GM12874 (cell line): ENCODE results near the gene SHF.

Experiments used
- TF ChIP-seq, protein P1 (sequence below): IDR thresholded peaks from 2 replicates; pipeline ENCODE4 v1.5.1; 2011; ENCODE audit warnings: low read depth, mild to moderate bottlenecking, control low read depth, low read length, moderate library complexity; ENCODE audit not compliant: insufficient read depth

SHF gene

DNA sequence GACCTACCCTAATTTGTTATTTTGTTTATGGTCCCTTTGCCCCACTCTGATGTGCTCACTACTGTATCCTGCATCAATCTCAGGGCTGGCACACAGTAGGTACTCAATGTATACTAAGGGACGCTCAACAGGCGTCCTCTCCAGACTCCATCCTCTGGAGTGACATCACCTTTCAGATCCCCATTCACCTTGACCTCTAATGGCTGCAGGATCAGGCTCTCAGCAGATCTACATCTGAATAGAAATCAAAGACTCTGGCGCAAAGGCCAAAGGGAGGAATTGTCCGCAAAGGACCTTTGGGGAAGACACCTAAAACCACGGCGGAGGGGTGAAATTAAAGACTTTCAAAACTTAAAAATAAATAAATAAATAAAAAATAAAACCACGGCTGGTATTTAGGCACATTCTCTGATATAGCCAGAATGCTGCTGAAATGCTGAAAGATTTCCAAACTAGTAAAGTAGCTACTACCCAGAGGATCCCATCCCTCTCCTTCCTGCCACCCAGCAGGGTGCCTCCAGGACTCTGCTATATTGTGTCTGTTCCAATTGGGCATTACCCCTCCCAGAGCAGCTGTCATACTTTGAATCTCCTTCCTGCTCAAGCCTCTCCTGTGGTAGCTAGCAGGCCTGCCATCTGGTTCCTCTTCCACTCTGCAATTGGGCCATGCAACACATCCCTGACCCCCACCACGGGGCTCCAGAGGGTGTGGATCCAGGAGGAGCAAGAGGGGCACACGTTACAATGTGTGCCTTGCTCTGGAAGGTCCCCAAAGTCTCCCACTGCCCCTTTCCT lies 6.1 kb downstream of the SHF start:
- TF ChIP-seq, protein P1, sequence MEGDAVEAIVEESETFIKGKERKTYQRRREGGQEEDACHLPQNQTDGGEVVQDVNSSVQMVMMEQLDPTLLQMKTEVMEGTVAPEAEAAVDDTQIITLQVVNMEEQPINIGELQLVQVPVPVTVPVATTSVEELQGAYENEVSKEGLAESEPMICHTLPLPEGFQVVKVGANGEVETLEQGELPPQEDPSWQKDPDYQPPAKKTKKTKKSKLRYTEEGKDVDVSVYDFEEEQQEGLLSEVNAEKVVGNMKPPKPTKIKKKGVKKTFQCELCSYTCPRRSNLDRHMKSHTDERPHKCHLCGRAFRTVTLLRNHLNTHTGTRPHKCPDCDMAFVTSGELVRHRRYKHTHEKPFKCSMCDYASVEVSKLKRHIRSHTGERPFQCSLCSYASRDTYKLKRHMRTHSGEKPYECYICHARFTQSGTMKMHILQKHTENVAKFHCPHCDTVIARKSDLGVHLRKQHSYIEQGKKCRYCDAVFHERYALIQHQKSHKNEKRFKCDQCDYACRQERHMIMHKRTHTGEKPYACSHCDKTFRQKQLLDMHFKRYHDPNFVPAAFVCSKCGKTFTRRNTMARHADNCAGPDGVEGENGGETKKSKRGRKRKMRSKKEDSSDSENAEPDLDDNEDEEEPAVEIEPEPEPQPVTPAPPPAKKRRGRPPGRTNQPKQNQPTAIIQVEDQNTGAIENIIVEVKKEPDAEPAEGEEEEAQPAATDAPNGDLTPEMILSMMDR, result no peak

DNA sequence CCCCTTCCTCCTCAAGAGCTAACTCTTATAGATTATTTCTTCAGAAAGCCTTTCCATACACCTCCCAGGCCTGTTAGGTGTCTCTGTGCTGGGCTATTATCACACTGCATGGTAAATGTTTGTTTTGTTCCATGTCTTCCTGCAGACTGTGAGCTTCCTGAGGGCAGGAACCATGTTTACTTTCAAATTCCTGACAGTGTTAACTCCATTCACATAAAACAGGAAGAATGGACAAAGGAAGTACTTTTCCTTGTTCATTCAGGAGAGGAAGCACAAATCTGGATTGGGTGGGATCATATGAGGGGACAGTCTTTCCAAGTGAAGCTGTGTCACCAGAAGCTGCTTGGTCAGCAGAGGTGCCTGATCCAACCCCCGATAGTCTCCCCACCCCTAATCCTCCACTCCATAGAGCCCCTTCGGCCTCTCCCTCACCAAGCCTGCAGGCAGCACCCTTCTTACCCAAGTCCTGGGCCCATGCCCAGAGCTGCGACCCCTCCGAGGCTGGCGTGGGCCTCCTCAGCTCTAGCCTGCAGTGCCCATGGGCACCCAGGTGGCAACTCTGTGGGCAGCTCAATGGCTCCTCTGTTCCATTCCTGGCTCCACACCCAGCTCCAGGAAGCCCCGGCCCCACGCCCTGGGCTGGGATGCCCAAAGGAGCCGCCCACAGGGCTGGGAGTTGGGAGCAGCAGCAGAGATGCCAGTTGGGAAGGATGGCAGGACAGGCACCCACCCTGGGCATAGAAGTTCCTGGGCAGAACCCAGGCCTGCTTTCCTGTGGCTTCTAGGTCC lies 6.9 kb downstream of the SHF start:
- TF ChIP-seq, protein P1, result no peak

DNA sequence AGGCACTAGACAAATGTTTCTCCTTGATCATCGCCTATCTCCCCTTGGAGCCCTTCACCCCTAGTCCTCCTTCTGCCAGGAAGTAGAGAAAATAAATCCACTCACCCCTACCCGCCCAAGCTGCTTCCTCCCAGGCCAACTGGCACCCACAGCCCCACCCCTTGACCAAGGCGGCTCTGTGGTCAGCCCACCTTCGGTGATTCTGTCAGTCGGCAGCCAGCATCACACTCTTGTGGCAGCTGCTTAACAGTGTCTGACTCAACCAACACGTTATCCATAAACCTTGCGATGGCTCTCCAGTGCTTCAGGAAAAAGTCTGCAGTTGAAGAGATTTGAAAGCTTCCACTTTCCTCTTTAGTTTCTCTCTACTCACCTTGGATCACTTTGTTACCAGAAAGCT lies 7.6 kb downstream of the SHF start:
- TF ChIP-seq, protein P1, result no peak

DNA sequence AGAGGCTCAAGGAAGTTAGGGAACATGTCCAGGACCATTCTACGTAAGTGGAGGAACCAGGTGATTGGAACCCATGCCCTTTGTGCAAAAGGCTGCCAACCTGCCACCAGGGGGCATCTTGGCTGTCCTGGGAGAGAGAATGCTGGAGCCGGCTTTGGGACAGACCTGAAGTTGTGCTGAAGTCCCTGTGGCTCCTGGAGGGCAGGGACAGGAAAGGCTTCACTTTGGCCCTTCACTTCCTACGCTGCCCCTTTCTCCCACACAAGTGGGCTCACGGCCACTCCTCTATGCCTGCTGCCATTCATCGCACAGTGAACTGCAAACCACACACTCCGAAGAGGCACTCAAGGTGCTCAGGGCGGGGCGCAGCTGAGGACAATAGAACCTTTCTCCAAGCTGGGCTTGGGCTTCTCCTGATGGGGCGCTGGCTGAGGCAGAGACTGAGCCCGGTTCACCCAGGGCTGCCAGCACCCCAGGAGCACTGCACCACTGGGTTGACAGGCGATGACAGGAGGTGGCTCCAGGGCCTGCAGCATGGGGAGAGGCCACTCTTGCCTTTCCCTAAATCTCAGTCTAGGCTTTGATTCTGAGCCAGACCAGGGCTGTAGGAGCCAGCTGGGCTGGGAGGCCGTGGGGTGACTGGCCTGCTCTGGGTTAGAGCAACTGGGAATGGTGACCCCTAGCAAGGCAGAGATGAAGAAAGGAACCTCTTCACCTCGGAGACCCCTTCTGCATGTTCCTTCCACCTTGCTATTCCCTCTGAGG lies 8.4 kb downstream of the SHF start:
- TF ChIP-seq, protein P1, result peak; percentile 69

DNA sequence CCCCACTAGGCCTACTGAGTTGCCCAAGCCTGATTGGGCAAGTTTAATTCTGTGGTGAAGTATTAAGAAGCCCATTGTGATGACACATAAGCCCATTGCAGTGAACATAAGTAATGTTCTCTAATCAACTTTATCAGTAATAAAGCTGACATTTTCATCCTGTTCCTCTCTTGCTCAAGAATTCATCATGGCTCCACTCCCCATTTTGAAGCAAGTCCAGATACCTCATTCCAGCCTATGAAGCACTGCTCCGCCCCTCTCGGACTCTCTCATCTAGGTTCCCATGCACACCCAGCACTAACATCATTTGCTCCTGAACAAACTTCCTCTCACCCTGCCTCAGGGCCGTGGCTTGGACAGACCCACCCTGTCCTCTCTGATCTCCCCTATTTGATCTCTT lies 10.5 kb downstream of the SHF start:
- TF ChIP-seq, protein P1, result no peak

DNA sequence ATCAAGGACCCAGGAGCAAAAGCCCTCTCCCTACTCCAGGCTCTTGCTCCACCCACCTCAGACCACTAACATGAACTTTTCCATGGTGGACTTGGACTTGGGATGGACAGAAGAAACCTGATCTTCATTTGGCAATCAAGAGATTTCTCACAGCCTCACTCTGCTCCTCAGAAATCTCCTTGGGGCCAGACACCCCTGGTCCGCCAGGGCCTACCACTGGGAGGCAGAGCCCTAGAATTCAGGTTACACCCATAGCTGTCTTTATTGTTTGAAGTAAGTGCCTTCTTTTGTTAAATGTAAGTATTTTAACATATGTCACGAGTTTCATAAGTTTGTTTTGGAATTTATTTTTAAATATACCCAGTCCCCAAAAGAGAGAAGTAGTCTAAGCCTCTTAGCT lies 13.2 kb downstream of the SHF start:
- TF ChIP-seq, protein P1, result no peak

DNA sequence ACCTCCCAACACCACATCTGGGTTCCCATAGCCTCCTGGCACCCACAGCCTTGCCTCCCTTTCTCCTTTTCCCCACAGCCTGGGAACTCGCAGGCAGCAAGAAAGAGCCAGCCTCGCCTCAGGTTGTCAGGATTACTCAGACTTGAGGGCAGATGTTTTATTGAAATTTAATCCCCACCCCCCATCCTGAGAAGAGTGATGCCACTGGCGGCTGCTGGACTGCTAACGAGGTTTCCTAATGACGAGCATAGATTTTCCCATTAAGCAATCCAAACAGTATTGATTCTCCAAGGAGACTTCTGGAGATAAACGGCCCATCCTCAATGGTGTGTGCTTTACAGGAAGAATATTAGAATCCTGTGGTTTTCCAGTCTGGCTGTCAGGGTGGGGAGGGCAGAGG lies 13.7 kb downstream of the SHF start:
- TF ChIP-seq, protein P1, result no peak
